ENCODE data around the gene SH2B3. TPM values are rescaled to one million over a fixed set of nuclear protein-coding genes. Genes with fewer than 3 reads are reported as not detected.

The SH2B3 gene
- total and polyA plus RNA-seq, 2 donors (not counting 3 experiments of a cell fraction or from before 2014, with no cell fraction given) = 63.1 to 97.9 TPM

GRCh38 chr12:111494676-111495075, 89.0 kb downstream of the SH2B3 start:
- Histone ChIP-seq H3K36me3 (ENCODE audit: control insufficient read depth in 2 of 2, extremely low read depth in 1 of 2, insufficient read depth in 2 of 2, low read length in 2 of 2) (peaks cover 5 to 10% of the 10 kb centered on the region in 2 experiments), H3K9ac (replicated peaks; ENCODE audit: extremely low read depth, insufficient read depth, low read length) (no peak overlapping the region), H3K4me2 (ENCODE audit: insufficient read depth, low read length) (no peak overlapping the region), H3K79me2 (ENCODE audit: control insufficient read depth, insufficient read depth, low read length) (peaks cover 4% of the 10 kb centered on the region), H3K4me1 (ENCODE audit: control insufficient read depth, extremely low read depth, insufficient read depth, low read length) (no peaks in the 10 kb centered on the region), H3K4me3 (replicated peaks in 1 of 3; ENCODE audit: insufficient read depth in 1 of 3, low read depth in 1 of 3, low read length in 3 of 3) (no peak overlapping the region), H3K9me1 (replicated peaks; ENCODE audit: control insufficient read depth, extremely low read depth, insufficient read depth, low read length) (no peaks in the 10 kb centered on the region), H2AFZ (ENCODE audit: low read depth, low read length) (no peak overlapping the region), H3K9me3 (replicated peaks; ENCODE audit: control insufficient read depth, insufficient read depth, low read length) (no peaks in the 10 kb centered on the region), H3K27me3 (ENCODE audit: control insufficient read depth in 2 of 2, insufficient read depth in 2 of 2, low read length in 2 of 2) (no peaks in the 10 kb centered on the region), H3K27ac (ENCODE audit: insufficient read depth, low read depth, low read length) (no peak overlapping the region), H4K20me1 (replicated peaks; ENCODE audit: control insufficient read depth, extremely low read depth, insufficient read depth, low read length) (no peaks in the 10 kb centered on the region)
- intact Hi-C loops (cut with micrococcal nuclease) (no loop called here), dilution Hi-C loops (cut with MboI; ENCODE audit: extremely low pct_ligation_motif_present, low sequenced_read_pairs) (no loop called here)
- CTCF ChIA-PET = interaction anchor here (1.1 kb wide), 1 partner anchor 97 kb away, joined by 4 read pairs; no protein-coding TSS in a partner anchor
- TF ChIP-seq GATA2 (IDR thresholded peaks at IDR 0.05; ENCODE audit: insufficient read depth, insufficient read length, low read depth, low read length) (no peak), POLR2A (IDR thresholded peaks at IDR 0.05; ENCODE audit: low read depth, low read length) (no peak), POLR2AphosphoS5 (IDR thresholded peaks at IDR 0.05; ENCODE audit: insufficient read depth, low read depth, low read length) (no peak), JUN (IDR thresholded peaks at IDR 0.05; ENCODE audit: borderline replicate concordance, insufficient read depth, insufficient read length, low read depth) (no peak), FOS (IDR thresholded peaks at IDR 0.05; ENCODE audit: borderline replicate concordance, insufficient read depth, low read length) (no peak), MYC (IDR thresholded peaks at IDR 0.05; ENCODE audit: low read depth, low read length) (no peak), EZH2 (IDR thresholded peaks at IDR 0.05; ENCODE audit: borderline replicate concordance, low read depth, low read length, severe bottlenecking) (no peak)
- TF ChIP-seq, protein P1, sequence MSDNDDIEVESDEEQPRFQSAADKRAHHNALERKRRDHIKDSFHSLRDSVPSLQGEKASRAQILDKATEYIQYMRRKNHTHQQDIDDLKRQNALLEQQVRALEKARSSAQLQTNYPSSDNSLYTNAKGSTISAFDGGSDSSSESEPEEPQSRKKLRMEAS (IDR thresholded peaks at IDR 0.05; ENCODE audit: insufficient read depth, insufficient read length) = no peak
- TF ChIP-seq, protein P2, sequence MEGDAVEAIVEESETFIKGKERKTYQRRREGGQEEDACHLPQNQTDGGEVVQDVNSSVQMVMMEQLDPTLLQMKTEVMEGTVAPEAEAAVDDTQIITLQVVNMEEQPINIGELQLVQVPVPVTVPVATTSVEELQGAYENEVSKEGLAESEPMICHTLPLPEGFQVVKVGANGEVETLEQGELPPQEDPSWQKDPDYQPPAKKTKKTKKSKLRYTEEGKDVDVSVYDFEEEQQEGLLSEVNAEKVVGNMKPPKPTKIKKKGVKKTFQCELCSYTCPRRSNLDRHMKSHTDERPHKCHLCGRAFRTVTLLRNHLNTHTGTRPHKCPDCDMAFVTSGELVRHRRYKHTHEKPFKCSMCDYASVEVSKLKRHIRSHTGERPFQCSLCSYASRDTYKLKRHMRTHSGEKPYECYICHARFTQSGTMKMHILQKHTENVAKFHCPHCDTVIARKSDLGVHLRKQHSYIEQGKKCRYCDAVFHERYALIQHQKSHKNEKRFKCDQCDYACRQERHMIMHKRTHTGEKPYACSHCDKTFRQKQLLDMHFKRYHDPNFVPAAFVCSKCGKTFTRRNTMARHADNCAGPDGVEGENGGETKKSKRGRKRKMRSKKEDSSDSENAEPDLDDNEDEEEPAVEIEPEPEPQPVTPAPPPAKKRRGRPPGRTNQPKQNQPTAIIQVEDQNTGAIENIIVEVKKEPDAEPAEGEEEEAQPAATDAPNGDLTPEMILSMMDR (IDR thresholded peaks at IDR 0.05; ENCODE audit: extremely low read depth in 1 of 2, insufficient read depth in 1 of 2, low read depth in 1 of 2, low read length in 2 of 2) = no peak
- DNase-seq (ENCODE audit: low read depth, low spot score) (no peak), FAIRE-seq (no peak)
- no TSS peak for BruUV-seq (replicated peaks)
- POLR2A ChIA-PET = no interaction called here

Other genes starting within 250 kb of the SH2B3 start
- gene PHETA1, start 36.8 kb upstream of the SH2B3 start, total RNA-seq = 12.9 and 20.0 TPM in 2 replicates
- 10.6 and 12.8 TPM in 2 replicates for gene PHETA1, start 36.8 kb upstream of the SH2B3 start, polyA plus RNA-seq
- 83.4 and 86.7 TPM in 2 replicates for gene ATXN2, start 193.4 kb downstream of the SH2B3 start, total RNA-seq
- gene ATXN2, start 193.4 kb downstream of the SH2B3 start, polyA plus RNA-seq = 55.6 and 58.9 TPM in 2 replicates

All from endothelial cell of umbilical vein (primary cell).